ENCODE measurements around the gene SHISA6. TPM values are rescaled to one million over a fixed set of nuclear protein-coding genes. Genes with fewer than 3 reads are reported as not detected.

SHISA6 gene
- total and polyA plus RNA-seq, 8 donors, result 0.16 to 1.3 (median 0.40) TPM

DNA sequence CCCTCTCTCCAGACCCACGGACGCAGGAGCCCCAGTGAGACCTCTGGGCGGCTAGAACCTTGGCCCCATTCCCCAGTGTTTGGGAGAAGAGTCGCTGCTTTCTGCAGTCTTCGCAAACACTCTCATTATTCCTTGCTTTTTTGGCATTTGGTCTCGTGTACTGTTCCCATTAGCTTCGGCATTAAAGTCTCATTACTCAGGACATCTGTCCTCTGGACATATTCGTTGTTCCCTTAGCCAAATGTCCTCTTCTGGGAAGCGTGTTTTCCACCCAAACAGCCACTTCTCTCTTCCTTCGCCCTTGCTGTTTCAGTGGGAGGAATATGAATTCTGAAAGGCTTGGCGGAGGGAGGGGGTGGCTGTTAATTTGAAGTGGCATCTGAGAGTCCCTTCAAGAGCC is 11.1 kb downstream of the SHISA6 start:
- no peak overlapping the region for H3K27ac ChIP-seq
- TF ChIP-seq, protein P1, sequence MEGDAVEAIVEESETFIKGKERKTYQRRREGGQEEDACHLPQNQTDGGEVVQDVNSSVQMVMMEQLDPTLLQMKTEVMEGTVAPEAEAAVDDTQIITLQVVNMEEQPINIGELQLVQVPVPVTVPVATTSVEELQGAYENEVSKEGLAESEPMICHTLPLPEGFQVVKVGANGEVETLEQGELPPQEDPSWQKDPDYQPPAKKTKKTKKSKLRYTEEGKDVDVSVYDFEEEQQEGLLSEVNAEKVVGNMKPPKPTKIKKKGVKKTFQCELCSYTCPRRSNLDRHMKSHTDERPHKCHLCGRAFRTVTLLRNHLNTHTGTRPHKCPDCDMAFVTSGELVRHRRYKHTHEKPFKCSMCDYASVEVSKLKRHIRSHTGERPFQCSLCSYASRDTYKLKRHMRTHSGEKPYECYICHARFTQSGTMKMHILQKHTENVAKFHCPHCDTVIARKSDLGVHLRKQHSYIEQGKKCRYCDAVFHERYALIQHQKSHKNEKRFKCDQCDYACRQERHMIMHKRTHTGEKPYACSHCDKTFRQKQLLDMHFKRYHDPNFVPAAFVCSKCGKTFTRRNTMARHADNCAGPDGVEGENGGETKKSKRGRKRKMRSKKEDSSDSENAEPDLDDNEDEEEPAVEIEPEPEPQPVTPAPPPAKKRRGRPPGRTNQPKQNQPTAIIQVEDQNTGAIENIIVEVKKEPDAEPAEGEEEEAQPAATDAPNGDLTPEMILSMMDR (IDR thresholded peaks at IDR 0.05), result no peak
- no peak for FAIRE-seq
- H3K4me3 ChIP-seq, result no peak overlapping the region
- no peaks in the 10 kb centered on the region for H3K9me3 ChIP-seq
- DNase-seq, result no peak
- intact Hi-C loops (cut with DNase I), result no loop called here
- no peak for ATAC-seq
- no peaks in the 10 kb centered on the region for H3K36me3 ChIP-seq
- H3K4me1 ChIP-seq, result no peaks in the 10 kb centered on the region
- no peaks in the 10 kb centered on the region for H3K27me3 ChIP-seq
- WGBS, 2 donors, result 36 to 47% methylated on average over 11 of the region's 11 CpGs

DNA sequence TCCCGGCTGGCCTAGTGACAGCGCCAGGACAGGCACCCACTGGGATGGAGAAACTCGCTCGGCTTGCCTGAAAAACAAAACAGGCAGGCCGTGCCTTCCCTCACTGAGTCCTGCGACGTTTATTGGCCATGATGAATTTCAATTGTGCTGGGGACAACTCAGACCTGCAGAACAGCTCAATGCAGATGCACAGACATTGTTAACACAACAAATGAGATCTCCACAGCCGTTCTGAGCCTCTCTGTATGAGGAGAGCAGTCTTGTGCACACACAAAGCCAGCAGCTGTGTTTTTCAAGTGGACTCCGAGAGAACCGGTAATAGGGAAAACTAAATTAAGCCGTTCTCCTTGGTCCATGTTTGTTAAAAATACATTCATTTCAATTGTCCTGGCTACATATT is 15.9 kb downstream of the SHISA6 start:
- Histone ChIP-seq H3K9me3 (no peaks in the 10 kb centered on the region), H3K36me3 (no peaks in the 10 kb centered on the region), H3K27ac (no peak overlapping the region), H3K4me1 (no peaks in the 10 kb centered on the region), H3K27me3 (no peaks in the 10 kb centered on the region), H3K4me3 (no peak overlapping the region)
- WGBS, 2 donors, result 56 to 58% methylated on average over 11 of the region's 11 CpGs
- DNase-seq (no peak), FAIRE-seq (no peak), ATAC-seq (no peak)
- TF ChIP-seq, protein P1 (IDR thresholded peaks at IDR 0.05), result no peak
- intact Hi-C loops (cut with DNase I), result no loop called here

DNA sequence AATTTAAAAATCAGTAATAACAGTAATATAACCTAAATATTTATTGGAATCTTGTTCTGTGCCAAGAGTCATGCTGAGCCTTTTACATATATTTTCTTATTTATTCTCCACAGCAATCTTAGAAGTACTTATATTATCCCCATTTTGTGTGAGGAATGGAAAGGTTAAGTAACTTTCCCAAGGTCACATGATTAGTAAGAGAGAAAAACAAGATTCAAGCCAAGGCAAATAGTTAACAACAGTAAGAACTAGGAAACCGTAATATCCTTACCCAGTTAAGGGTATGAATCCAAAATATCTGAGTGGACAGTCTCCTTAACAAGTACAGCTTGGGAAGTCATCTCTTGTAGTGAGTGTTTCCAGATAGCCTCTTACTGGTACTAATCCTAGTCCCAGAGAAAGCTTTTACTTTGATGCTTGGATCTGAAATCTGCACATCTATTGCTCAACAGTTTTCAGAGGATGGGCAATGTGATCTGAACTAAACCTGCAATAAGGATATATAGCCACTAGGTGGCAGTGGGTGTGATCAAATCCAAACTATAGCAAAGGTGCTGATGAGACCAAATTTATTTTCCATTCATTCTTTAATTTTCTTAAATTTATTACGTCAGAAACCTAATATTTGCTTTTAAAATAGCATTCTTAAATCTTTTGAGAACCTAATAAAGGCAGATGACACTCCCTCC is 23.3 kb downstream of the SHISA6 start:
- Histone ChIP-seq H3K9me3 (no peaks in the 10 kb centered on the region), H3K4me3 (no peak overlapping the region), H3K4me1 (no peaks in the 10 kb centered on the region), H3K27me3 (no peaks in the 10 kb centered on the region), H3K27ac (no peak overlapping the region), H3K36me3 (no peaks in the 10 kb centered on the region)
- FAIRE-seq (no peak), DNase-seq (no peak), ATAC-seq (no peak)
- TF ChIP-seq, protein P1 (IDR thresholded peaks at IDR 0.05), result no peak
- intact Hi-C loops (cut with DNase I), result no loop called here
- 45 to 60% methylated on average over 2 of the region's 2 CpGs for WGBS, 2 donors

DNA sequence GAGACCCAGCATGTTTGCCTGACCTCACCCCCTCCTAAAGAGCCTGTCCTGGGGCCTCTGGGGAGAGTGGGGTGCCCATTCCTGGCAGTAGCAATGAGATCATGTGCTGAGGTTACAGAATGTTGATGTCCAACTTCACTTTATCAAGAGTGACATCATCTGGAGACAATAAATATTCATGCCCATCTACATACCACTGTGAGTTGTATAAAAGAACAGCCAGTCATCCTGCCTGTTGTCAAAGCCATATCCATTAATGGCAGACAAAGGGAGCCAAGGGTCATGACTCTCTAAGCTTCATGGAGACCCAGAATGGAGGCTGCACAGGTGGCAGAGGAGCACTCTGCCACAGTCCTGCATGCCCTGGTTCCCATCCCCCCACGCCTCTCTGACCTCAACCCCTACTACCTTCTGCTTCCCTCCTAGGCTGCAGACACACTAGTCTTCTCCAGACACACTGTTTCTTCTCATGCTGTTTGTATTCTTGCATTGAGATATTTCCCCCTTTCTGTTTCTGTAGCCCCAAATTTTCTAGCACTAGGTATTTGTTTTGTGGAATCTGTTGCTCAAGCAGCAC is 27.1 kb downstream of the SHISA6 start:
- 32 to 40% methylated on average over 1 of the region's 1 CpG for WGBS, 2 donors
- H3K27me3 ChIP-seq, result no peaks in the 10 kb centered on the region
- no peak overlapping the region for H3K27ac ChIP-seq
- intact Hi-C loops (cut with DNase I), result no loop called here
- TF ChIP-seq, protein P1 (IDR thresholded peaks at IDR 0.05), result no peak
- no peaks in the 10 kb centered on the region for H3K36me3 ChIP-seq
- H3K4me3 ChIP-seq, result no peak overlapping the region
- DNase-seq (no peak), FAIRE-seq (no peak), ATAC-seq (no peak)
- H3K4me1 ChIP-seq, result no peaks in the 10 kb centered on the region
- H3K9me3 ChIP-seq, result no peaks in the 10 kb centered on the region

DNA sequence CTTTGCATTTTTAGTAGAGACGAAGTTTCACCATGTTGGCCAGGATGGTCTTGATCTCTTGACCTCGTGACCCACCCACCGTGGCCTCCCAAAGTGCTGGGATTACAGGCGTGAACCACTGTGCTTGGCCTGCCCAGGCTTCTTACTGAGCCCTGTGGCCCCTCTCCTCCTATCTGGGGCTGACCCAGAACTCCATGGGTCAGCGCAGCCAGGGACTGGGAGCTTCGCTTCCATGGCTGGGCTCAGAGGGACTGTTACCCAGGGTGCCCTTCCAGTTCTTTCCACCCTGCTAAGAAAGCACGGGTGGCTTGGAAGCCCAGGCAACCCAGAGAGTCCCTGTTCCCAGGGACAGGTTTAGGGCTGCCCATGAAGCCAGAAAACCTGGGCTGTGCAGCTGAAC is 28.2 kb downstream of the SHISA6 start:
- no peak for ATAC-seq
- FAIRE-seq, result no peak
- intact Hi-C loops (cut with DNase I), result no loop called here
- Histone ChIP-seq H3K9me3 (no peaks in the 10 kb centered on the region), H3K4me1 (no peaks in the 10 kb centered on the region), H3K27me3 (no peaks in the 10 kb centered on the region), H3K36me3 (no peaks in the 10 kb centered on the region), H3K4me3 (no peak overlapping the region), H3K27ac (no peak overlapping the region)
- TF ChIP-seq, protein P1 (IDR thresholded peaks at IDR 0.05), result no peak
- no peak for DNase-seq
- WGBS, 2 donors, result 69 to 88% methylated on average over 7 of the region's 7 CpGs
